GM18526 (cell line): Measurements from ENCODE around the gene PPIL6.

Experiments
- POLR2A ChIP-seq: IDR thresholded peaks from 3 replicates; pipeline ENCODE4 v1.6.1; 2011; ENCODE audit not compliant: insufficient read length; ENCODE audit errors: extremely low read depth

The PPIL6 gene

GRCh38 chr6:109343518-109343917 lies 96.9 kb downstream of the PPIL6 start:
- no peak for TF ChIP-seq POLR2A

GRCh38 chr6:109342911-109343310 lies 97.5 kb downstream of the PPIL6 start:
- TF ChIP-seq POLR2A: no peak

- no peak for TF ChIP-seq POLR2A
Measured at GRCh38 chr6:109342506-109342905, 97.9 kb downstream of the PPIL6 start.

DNA sequence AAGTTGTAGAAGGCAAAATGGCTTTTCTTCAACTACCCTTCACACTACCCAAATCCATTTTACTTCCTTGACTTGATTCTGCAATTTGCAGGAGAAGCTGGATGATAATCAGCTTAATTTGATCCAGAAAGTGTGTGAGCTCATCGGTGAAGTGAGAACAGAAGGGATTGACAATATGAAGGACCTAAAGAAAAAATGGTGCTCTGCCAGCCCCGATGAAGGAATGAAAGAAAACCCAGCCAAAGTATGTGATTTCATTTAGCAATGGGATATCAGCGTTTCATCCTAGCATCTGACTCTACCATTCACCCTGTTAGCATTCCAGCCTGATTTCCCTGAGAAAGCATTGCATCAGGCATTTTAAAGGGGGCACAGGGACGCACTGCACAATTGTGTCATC lies 99.6 kb downstream of the PPIL6 start:
- no peak for TF ChIP-seq POLR2A
